Upper lobe of left lung (tissue), 6 donors: ENCODE results near the gene NAGPA. TPM values are rescaled to one million over a fixed set of nuclear protein-coding genes. Genes with fewer than 3 reads are reported as not detected.
A peak's percentile ranks its signal among the peaks of the same experiment; 100 is the strongest.
"Not testable (repeated sequence)": the region's sequence is repeated elsewhere in the genome, so short reads cannot be mapped to it uniquely, and the experiment has no call there.

ENCODE experiments used
- ATAC-seq, 2 donors: fragments of 200-7000 bp; cut with Tn5 transposase; one replicate each; pipeline ENCODE4 v1.9.1; 2022; ENCODE audit warnings: mild to moderate bottlenecking in 2 of 2, moderate library complexity in 2 of 2; ENCODE audit not compliant: low FRiP score in 2 of 2
- DNase-seq, 2 donors: peaks; one replicate each; pipeline ENCODE4 v3.0.0-alpha.2; 2019 to 2020
- H3K27ac ChIP-seq, 4 donors: fragments of 200-600 bp; sonication (generic); one replicate each; pipeline ENCODE4 v1.5.1; 2016 to 2019
- H3K27me3 ChIP-seq, 4 donors: fragments of 200-600 bp; sonication (generic); one replicate each; pipeline ENCODE4 v1.5.1; 2017 to 2019
- H3K36me3 ChIP-seq, 4 donors: fragments of 200-600 bp; sonication (generic); one replicate each; pipeline ENCODE4 v1.5.1; 2016 to 2019
- H3K4me1 ChIP-seq, 4 donors: fragments of 200-600 bp; sonication (generic); one replicate each; pipeline ENCODE4 v1.5.1; 2018 to 2019
- H3K4me3 ChIP-seq, 4 donors: fragments of 200-600 bp; sonication (generic); one replicate each; pipeline ENCODE4 v1.5.1; 2017 to 2019; ENCODE audit warnings: mild to moderate bottlenecking in 2 of 4, moderate library complexity in 1 of 4
- H3K9me3 ChIP-seq, 4 donors: fragments of 200-600 bp; sonication (generic); one replicate each; pipeline ENCODE4 v1.5.1; 2018 to 2019
- EP300 ChIP-seq, 4 donors: sonication (generic); formaldehyde crosslinking; IDR thresholded peaks; one replicate each; pipeline ENCODE4 v1.5.1; 2017; ENCODE audit warnings: antibody characterized with exemption in 4 of 4, control low read depth in 2 of 4
- POLR2A ChIP-seq, 4 donors: fragments of 450-650 bp; IDR thresholded peaks; one replicate each; pipeline ENCODE4 v1.5.1; 2016 to 2017; ENCODE audit warnings: antibody characterized with exemption in 4 of 4, mild to moderate bottlenecking in 2 of 4
- POLR2AphosphoS5 ChIP-seq, 2 donors: sonication (generic); formaldehyde crosslinking; IDR thresholded peaks; one replicate each; pipeline ENCODE4 v1.5.1; 2017; ENCODE audit warnings: antibody characterized with exemption in 2 of 2
- whole genome bisulfite sequencing, 2 donors: methylation state at CpG; one replicate each; pipeline ENCODE4 v1.1.5; 2017 to 2018; 5-methylcytosine and 5-hydroxymethylcytosine counted together
- total RNA-seq, 6 donors: library from RNA; depleted of rRNA in 4 of 6; stranded (reverse); fragments of >200 nt in 4 of 6; gene quantifications; one replicate each; pipeline versions ENCODE4 v1.1.0 to v1.2.1, GENCODE V29; 2016 to 2021
- TF ChIP-seq, protein P1 (sequence below), 6 experiments: fragments of 450-650 bp in 4 of 6; fragments of 200-600 bp in 2 of 6; sonication (generic) in 2 of 6; IDR thresholded peaks; one replicate each; pipeline ENCODE4 v1.5.1; 2016 to 2019; ENCODE audit warnings: antibody characterized with exemption in 6 of 6
- donor health status: DM: no; HTN: no; CAD: no; lungs with moderate emphysema.
- donor health status: DM: no; HTN: yes; CAD: no; lungs with severe emphysema.

The NAGPA gene
- total RNA-seq, 6 donors from 2014 or later = 18.1 to 82.8 (median 25.8) TPM

DNA sequence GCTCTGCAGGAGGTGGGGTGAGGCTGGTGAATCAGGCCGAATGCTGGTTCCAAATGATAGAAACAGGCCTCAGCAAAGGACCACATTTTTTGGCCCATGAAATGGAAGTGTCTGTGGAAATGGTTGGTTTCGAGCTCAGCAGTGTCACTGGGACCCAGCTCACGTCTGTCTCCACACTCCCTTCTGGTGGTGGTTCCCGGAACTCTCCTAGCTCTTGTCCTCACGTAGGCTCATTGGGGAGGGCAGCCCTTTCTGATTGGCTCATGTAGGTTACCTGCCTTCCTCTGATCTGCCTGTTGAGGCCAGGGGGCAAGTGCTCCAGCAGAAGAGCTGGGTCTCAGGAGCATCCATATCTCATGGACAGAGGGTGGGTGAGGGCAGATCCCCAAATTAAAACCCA is 41.9 kb upstream of the NAGPA start:
- no peak for TF ChIP-seq POLR2AphosphoS5 (IDR thresholded peaks at IDR 0.05)
- no peak for TF ChIP-seq POLR2A (IDR thresholded peaks at IDR 0.05)
- TF ChIP-seq, protein P1, sequence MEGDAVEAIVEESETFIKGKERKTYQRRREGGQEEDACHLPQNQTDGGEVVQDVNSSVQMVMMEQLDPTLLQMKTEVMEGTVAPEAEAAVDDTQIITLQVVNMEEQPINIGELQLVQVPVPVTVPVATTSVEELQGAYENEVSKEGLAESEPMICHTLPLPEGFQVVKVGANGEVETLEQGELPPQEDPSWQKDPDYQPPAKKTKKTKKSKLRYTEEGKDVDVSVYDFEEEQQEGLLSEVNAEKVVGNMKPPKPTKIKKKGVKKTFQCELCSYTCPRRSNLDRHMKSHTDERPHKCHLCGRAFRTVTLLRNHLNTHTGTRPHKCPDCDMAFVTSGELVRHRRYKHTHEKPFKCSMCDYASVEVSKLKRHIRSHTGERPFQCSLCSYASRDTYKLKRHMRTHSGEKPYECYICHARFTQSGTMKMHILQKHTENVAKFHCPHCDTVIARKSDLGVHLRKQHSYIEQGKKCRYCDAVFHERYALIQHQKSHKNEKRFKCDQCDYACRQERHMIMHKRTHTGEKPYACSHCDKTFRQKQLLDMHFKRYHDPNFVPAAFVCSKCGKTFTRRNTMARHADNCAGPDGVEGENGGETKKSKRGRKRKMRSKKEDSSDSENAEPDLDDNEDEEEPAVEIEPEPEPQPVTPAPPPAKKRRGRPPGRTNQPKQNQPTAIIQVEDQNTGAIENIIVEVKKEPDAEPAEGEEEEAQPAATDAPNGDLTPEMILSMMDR (IDR thresholded peaks at IDR 0.05) = no peak
- TF ChIP-seq EP300 (IDR thresholded peaks at IDR 0.05) = no peak
- ATAC-seq = no peak
- H3K4me1 ChIP-seq = peaks cover 11 to 26% (median 15%) of the 10 kb centered on the region in 4 donors
- 78 to 88% methylated on average over 5 of the region's 5 CpGs for WGBS, 2 donors
- H3K9me3 ChIP-seq = no peaks in the 10 kb centered on the region
- H3K4me3 ChIP-seq = no peak overlapping the region
- DNase-seq = no peak
- H3K27ac ChIP-seq = no peak overlapping the region
- peaks cover 0 to 60% (median 33%) of the 10 kb centered on the region in 4 donors for H3K36me3 ChIP-seq
- H3K27me3 ChIP-seq = no peaks in the 10 kb centered on the region

DNA sequence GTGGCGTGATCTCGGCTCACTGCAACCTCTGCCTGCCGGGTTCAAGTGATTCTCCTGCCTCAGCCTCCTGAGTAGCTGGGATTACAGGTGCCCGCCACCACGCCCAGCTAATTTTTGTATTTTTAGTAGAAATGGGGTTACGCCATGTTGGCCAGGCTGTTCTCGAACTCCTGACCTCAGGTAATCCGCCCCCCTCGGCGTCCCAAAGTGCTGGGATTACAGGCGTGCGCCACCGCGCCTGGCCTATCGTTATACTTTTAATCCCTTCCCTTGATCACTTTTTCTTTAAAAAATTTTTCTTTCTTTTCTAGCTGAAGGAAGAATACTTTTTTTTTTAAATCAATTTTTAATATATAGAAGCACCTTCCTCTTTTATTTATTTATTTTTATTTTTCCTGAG is 40.0 kb upstream of the NAGPA start:
- H3K27ac ChIP-seq, ATAC-seq, H3K4me3 ChIP-seq, DNase-seq, H3K9me3 ChIP-seq, H3K27me3 ChIP-seq: not testable (repeated sequence)
- H3K4me1 ChIP-seq = peaks cover 11 to 25% (median 15%) of the 10 kb centered on the region in 4 donors
- H3K36me3 ChIP-seq = peaks cover 0 to 46% (median 26%) of the 10 kb centered on the region in 4 donors
- 93 to 94% methylated on average over 15 of the region's 15 CpGs for WGBS, 2 donors

- H3K36me3 ChIP-seq = peaks cover 0 to 41% (median 23%) of the 10 kb centered on the region in 4 donors
- DNase-seq = no peak
- no peak overlapping the region for H3K27ac ChIP-seq
- ATAC-seq = no peak
- no peak overlapping the region for H3K4me3 ChIP-seq
- peaks cover 11 to 25% (median 15%) of the 10 kb centered on the region in 4 donors for H3K4me1 ChIP-seq
- 83 to 89% methylated on average over 2 of the region's 2 CpGs for WGBS, 2 donors
- TF ChIP-seq, protein P1 (IDR thresholded peaks at IDR 0.05) = no peak
- TF ChIP-seq POLR2A (IDR thresholded peaks at IDR 0.05) = no peak
- TF ChIP-seq POLR2AphosphoS5 (IDR thresholded peaks at IDR 0.05) = no peak
- TF ChIP-seq EP300 (IDR thresholded peaks at IDR 0.05) = no peak
- H3K9me3 ChIP-seq = no peaks in the 10 kb centered on the region
- H3K27me3 ChIP-seq = no peaks in the 10 kb centered on the region
These were observed 39.5 kb upstream of the NAGPA start for GRCh38 chr16:5073279-5073629.

DNA sequence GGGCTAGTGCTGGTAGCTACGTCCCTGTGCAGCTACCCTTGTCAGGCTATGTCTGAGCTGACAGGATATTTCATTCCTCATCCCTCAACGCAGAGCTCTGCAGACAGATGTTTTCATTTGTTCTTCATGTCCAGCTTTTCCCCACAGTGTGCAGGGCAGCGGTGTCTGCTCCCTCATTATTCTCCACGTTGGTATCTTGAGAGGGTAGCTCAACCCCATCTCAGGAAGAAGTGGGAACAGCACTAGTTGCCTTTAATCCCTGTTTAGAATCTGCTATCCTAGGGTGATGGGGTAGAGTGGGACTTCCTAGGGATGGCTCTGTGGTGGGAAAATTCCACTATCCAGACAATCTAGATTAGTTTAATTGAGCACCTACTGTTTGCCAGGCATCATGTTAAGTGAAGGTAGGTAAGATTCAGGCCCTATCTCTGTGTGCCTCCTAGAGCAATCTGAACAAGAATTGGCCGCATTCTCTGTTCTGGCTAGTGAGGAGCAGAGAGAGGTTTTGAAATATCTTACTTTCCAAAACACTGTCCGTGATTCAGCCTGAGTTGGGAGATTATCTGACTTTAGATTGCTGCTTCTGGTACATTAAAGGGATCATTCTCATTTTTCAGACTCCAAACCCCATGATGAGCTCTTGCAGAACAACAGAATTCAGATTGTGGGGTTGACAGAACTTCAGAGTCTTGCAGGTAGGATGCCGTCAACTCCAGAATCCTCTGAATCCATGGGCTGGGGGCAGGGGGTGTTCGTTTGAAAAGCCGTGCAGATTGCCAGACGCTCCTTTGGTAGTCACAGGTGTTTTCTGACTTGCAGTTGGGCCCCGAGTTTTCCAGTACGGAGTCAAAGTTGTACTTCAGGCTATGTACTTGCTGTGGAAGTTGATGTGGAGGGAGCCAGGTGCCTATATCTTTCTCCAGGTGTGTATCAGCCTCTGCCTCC is 38.9 kb upstream of the NAGPA start:
- no peaks in the 10 kb centered on the region for H3K9me3 ChIP-seq
- TF ChIP-seq EP300 (IDR thresholded peaks at IDR 0.05) (no peak), POLR2A (IDR thresholded peaks at IDR 0.05) (no peak), POLR2AphosphoS5 (IDR thresholded peaks at IDR 0.05) (no peak)
- TF ChIP-seq, protein P1 (IDR thresholded peaks at IDR 0.05) = no peak
- 63 to 65% methylated on average over 12 of the region's 12 CpGs for WGBS, 2 donors
- DNase-seq (no peak), ATAC-seq (peak; percentile 1 to 20)
- H3K4me1 ChIP-seq = peaks cover 11 to 25% (median 15%) of the 10 kb centered on the region in 4 donors
- peak overlapping the region; percentile 76 to 85 (median 82) for H3K27ac ChIP-seq
- H3K36me3 ChIP-seq = peaks cover 0 to 34% (median 20%) of the 10 kb centered on the region in 4 donors
- H3K27me3 ChIP-seq = no peaks in the 10 kb centered on the region
- peak overlapping the region; percentile 66 to 77 (median 69) for H3K4me3 ChIP-seq

DNA sequence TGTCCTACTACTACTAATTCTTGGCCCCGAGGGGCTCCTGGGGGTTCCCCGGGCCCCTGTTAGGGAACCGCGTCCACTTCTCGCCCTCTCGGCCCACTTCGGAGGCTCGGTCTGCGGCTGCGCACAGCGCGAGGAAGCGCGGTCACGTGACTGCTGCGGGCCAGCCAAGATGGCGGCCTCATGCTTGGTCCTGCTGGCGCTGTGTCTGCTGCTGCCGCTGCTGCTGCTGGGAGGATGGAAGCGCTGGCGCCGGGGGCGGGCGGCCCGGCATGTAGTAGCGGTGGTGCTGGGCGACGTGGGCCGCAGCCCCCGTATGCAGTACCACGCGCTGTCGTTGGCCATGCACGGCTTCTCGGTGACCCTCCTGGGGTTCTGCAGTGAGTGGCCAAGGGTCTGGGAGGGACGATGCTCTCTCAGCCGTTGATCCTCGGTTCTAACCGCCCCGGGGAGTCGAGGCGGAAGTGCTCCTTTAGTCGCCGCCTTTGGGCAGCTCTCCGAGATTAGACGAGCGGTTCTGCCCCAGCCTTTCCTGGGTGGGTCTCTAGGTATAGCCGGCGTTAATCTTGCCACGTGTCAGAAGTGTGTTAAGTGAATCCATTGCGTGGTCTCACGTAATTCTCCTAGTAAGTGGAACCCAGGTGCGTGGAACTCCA is 38.1 kb upstream of the NAGPA start, which contains the start of gene ALG1:
Gene ALG1, plus strand, starts transcription at position 163 of the 653 bp plus-strand sequence. Its CDS starts 7 bp downstream, at position 170.
- TF ChIP-seq POLR2AphosphoS5 (IDR thresholded peaks at IDR 0.05) (peak; percentile 87 to 91), POLR2A (IDR thresholded peaks at IDR 0.05) (peak; percentile 13 to 88 (median 63)), EP300 (IDR thresholded peaks at IDR 0.05) (no peak)
- TF ChIP-seq, protein P1 (IDR thresholded peaks at IDR 0.05) = peak in 2 of 6 experiments; percentile 14 to 20
- 0% methylated on average over 21 to 40 of the region's 53 CpGs for WGBS, 2 donors
- H3K4me1 ChIP-seq = peaks cover 11 to 25% (median 15%) of the 10 kb centered on the region in 4 donors
- H3K27me3 ChIP-seq = no peaks in the 10 kb centered on the region
- ATAC-seq (peak; percentile 90 to 96), DNase-seq (peak; percentile 88 to 98)
- H3K9me3 ChIP-seq = no peaks in the 10 kb centered on the region
- peak within 1 kb of the TSS; percentile 76 to 85 (median 82) for H3K27ac ChIP-seq
- H3K36me3 ChIP-seq = peaks cover 0 to 27% (median 16%) of the 10 kb centered on the region in 4 donors
- H3K4me3 ChIP-seq = peak within 1 kb of the TSS; percentile 66 to 77 (median 69)
